Measurements from ENCODE around the gene OR10V1. TPM values are rescaled to one million over a fixed set of nuclear protein-coding genes. Genes with fewer than 3 reads are reported as not detected.
"Not testable (repeated sequence)": the region's sequence is repeated elsewhere in the genome, so short reads cannot be mapped to it uniquely, and the experiment has no call there.

The OR10V1 gene
- total RNA-seq, 1 donor from 2014 or later, result not detected

- DNase-seq (no peak), ATAC-seq (no peak)
- Histone ChIP-seq H3K4me3 (no peak overlapping the region), H3K4me1 (no peaks in the 10 kb centered on the region), H3K27me3 (ENCODE audit: low read depth) (no peaks in the 10 kb centered on the region), H3K27ac (no peak overlapping the region), H3K9me3 (no peaks in the 10 kb centered on the region), H3K36me3 (no peaks in the 10 kb centered on the region)
- TF ChIP-seq, protein P1, sequence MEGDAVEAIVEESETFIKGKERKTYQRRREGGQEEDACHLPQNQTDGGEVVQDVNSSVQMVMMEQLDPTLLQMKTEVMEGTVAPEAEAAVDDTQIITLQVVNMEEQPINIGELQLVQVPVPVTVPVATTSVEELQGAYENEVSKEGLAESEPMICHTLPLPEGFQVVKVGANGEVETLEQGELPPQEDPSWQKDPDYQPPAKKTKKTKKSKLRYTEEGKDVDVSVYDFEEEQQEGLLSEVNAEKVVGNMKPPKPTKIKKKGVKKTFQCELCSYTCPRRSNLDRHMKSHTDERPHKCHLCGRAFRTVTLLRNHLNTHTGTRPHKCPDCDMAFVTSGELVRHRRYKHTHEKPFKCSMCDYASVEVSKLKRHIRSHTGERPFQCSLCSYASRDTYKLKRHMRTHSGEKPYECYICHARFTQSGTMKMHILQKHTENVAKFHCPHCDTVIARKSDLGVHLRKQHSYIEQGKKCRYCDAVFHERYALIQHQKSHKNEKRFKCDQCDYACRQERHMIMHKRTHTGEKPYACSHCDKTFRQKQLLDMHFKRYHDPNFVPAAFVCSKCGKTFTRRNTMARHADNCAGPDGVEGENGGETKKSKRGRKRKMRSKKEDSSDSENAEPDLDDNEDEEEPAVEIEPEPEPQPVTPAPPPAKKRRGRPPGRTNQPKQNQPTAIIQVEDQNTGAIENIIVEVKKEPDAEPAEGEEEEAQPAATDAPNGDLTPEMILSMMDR (IDR thresholded peaks at IDR 0.05), result no peak
- intact Hi-C loops (cut with DNase I), result no loop called here
Observed at GRCh38 chr11:59710136-59710847, 3.4 kb downstream of the OR10V1 start.

- ATAC-seq (no peak), DNase-seq (no peak)
- Histone ChIP-seq H3K36me3 (no peaks in the 10 kb centered on the region), H3K4me3 (no peak overlapping the region), H3K4me1 (no peaks in the 10 kb centered on the region), H3K27ac (no peak overlapping the region), H3K9me3 (no peaks in the 10 kb centered on the region), H3K27me3 (ENCODE audit: low read depth) (no peaks in the 10 kb centered on the region)
- intact Hi-C loops (cut with DNase I), result no loop called here
- TF ChIP-seq, protein P1 (IDR thresholded peaks at IDR 0.05), result no peak
Observed at GRCh38 chr11:59708537-59708936, 5.1 kb downstream of the OR10V1 start.

GRCh38 chr11:59707371-59707770 lies 6.3 kb downstream of the OR10V1 start:
- DNase-seq, result no peak
- TF ChIP-seq, protein P1 (IDR thresholded peaks at IDR 0.05), result no peak
- no peak for ATAC-seq
- H3K9me3 ChIP-seq, result no peaks in the 10 kb centered on the region
- no peak overlapping the region for H3K27ac ChIP-seq
- no peaks in the 10 kb centered on the region for H3K4me1 ChIP-seq
- no peak overlapping the region for H3K4me3 ChIP-seq
- intact Hi-C loops (cut with DNase I), result no loop called here
- no peaks in the 10 kb centered on the region for H3K36me3 ChIP-seq
- no peaks in the 10 kb centered on the region for H3K27me3 ChIP-seq (ENCODE audit: low read depth)

- Histone ChIP-seq H3K9me3 (no peaks in the 10 kb centered on the region), H3K27ac (no peak overlapping the region), H3K27me3 (ENCODE audit: low read depth) (no peaks in the 10 kb centered on the region), H3K4me1 (no peaks in the 10 kb centered on the region), H3K36me3 (no peaks in the 10 kb centered on the region), H3K4me3 (no peak overlapping the region)
- TF ChIP-seq, protein P1 (IDR thresholded peaks at IDR 0.05), result no peak
- intact Hi-C loops (cut with DNase I), result no loop called here
- no peak for ATAC-seq
- no peak for DNase-seq
Observed at GRCh38 chr11:59706518-59707285, 6.9 kb downstream of the OR10V1 start.

- Histone ChIP-seq H3K27ac (no peak overlapping the region), H3K9me3 (no peaks in the 10 kb centered on the region), H3K4me3 (no peak overlapping the region), H3K36me3 (no peaks in the 10 kb centered on the region), H3K27me3 (ENCODE audit: low read depth) (no peaks in the 10 kb centered on the region), H3K4me1 (no peaks in the 10 kb centered on the region)
- intact Hi-C loops (cut with DNase I), result no loop called here
- no peak for DNase-seq
- TF ChIP-seq, protein P1 (IDR thresholded peaks at IDR 0.05), result no peak
- no peak for ATAC-seq
Observed at GRCh38 chr11:59705294-59705693, 8.4 kb downstream of the OR10V1 start.

- DNase-seq; intact Hi-C loops (cut with DNase I); ATAC-seq; H3K4me1 ChIP-seq; H3K36me3 ChIP-seq; H3K27ac ChIP-seq; H3K27me3 ChIP-seq (ENCODE audit: low read depth); H3K4me3 ChIP-seq; H3K9me3 ChIP-seq: not testable (repeated sequence)
Observed at GRCh38 chr11:59703515-59703914, 10.1 kb downstream of the OR10V1 start.

GRCh38 chr11:59700157-59700556 lies 13.5 kb downstream of the OR10V1 start:
- H3K4me3 ChIP-seq; H3K36me3 ChIP-seq; DNase-seq; H3K4me1 ChIP-seq; ATAC-seq; H3K27ac ChIP-seq; H3K27me3 ChIP-seq (ENCODE audit: low read depth); H3K9me3 ChIP-seq; intact Hi-C loops (cut with DNase I): not testable (repeated sequence)

All from lower lobe of right lung (tissue), 2 donors.